Measurements from ENCODE around the gene CBLN1. TPM values are rescaled to one million over a fixed set of nuclear protein-coding genes. Genes with fewer than 3 reads are reported as not detected.

The CBLN1 gene
- total and polyA plus RNA-seq, 2 of the 4 experiments (the other 2 are of a cell fraction) = not detected

GRCh38 chr16:49280841-49281371 lies 732 bp downstream of the CBLN1 start:
- DNase-seq (no peak), ATAC-seq (ENCODE audit: low read depth) (no peak)
- Histone ChIP-seq H3K4ac (ENCODE audit: low read depth, low read length) (no peak overlapping the region), H3K27me3 (ENCODE audit: control insufficient read depth, insufficient read depth, low read length) (peaks cover 66% of the 10 kb centered on the region), H3K56ac (ENCODE audit: extremely low read depth, insufficient read depth, low read length) (no peak overlapping the region), H4K20me1 (ENCODE audit: insufficient read depth, low read length) (no peaks in the 10 kb centered on the region), H3K23ac (ENCODE audit: low read depth, low read length) (no peak overlapping the region), H3K4me2 (ENCODE audit: low read depth, low read length) (no peak overlapping the region), H4K91ac (ENCODE audit: insufficient read depth, low read depth, low read length) (no peak overlapping the region), H3K9ac (ENCODE audit: low read depth, low read length) (no peak overlapping the region), H2AK5ac (ENCODE audit: low read depth, low read length) (no peak overlapping the region), H3K9me3 (ENCODE audit: control insufficient read depth, insufficient read depth, low read length) (no peaks in the 10 kb centered on the region), H2BK20ac (ENCODE audit: low read depth, low read length) (no peak overlapping the region), H4K5ac (ENCODE audit: low read depth, low read length) (no peak overlapping the region), H3K79me1 (ENCODE audit: low read depth in 1 of 2, low read length in 2 of 2) (no peaks in the 10 kb centered on the region), H2AK9ac (replicated peaks; ENCODE audit: low read depth, low read length, poor library complexity) (no peak overlapping the region), H3K27ac (ENCODE audit: insufficient read depth, low read length) (no peak overlapping the region), H3K36me3 (ENCODE audit: control insufficient read depth, insufficient read depth, low read length) (no peaks in the 10 kb centered on the region), H4K8ac (ENCODE audit: low read depth in 2 of 2, low read length in 2 of 2) (no peak overlapping the region), H2BK5ac (ENCODE audit: low read depth, low read length, poor library complexity, severe bottlenecking) (no peak overlapping the region), H3K4me3 (ENCODE audit: insufficient read depth, low read depth, low read length) (no peak overlapping the region), H3K4me1 (ENCODE audit: control insufficient read depth, insufficient read depth, low read length) (no peaks in the 10 kb centered on the region), H3K18ac (ENCODE audit: low read depth, low read length) (no peak overlapping the region), H2AFZ (replicated peaks; ENCODE audit: low read length, poor library complexity) (no peak overlapping the region), H2BK15ac (ENCODE audit: low read depth, low read length) (no peak overlapping the region), H3K9me1 (ENCODE audit: insufficient read depth, low read length) (no peaks in the 10 kb centered on the region), H3K14ac (replicated peaks; ENCODE audit: low read depth, low read length) (no peak overlapping the region), H2BK120ac (ENCODE audit: low read depth, low read length) (no peak overlapping the region)
- BruUV-seq (replicated peaks) = no TSS peak
- 5% methylated on average over 16 of the region's 37 CpGs; no CpG with 5 or more reads in 1 of the 2 experiments for WGBS, 2 experiments (ENCODE audit: extremely low coverage in 2 of 2, insufficient read length in 1 of 2)
- dilution Hi-C loops (cut with HindIII; ENCODE audit: low sequenced_read_pairs, unreplicated experiment) (no loop called here), intact Hi-C loops (cut with micrococcal nuclease) (no loop called here), in situ Hi-C loops (cut with MboI; ENCODE audit: low sequenced_read_pairs) (no loop called here)
- CTCF ChIA-PET = no interaction called here
- no peak for TF ChIP-seq MAFK (IDR thresholded peaks at IDR 0.05; ENCODE audit: low read depth, low read length)
- no peak for TF ChIP-seq MXI1 (IDR thresholded peaks at IDR 0.05; ENCODE audit: borderline replicate concordance, low read depth, low read length)
- no peak for TF ChIP-seq CTCF (conservative IDR thresholded peaks at IDR 0.05; ENCODE audit: low read depth, low read length)
- TF ChIP-seq ELK1 (IDR thresholded peaks at IDR 0.05; ENCODE audit: borderline replicate concordance, low read depth, low read length) = no peak
- TF ChIP-seq USF2 (IDR thresholded peaks at IDR 0.05; ENCODE audit: low read depth, low read length) = no peak
- TF ChIP-seq RAD21 (IDR thresholded peaks at IDR 0.05; ENCODE audit: low read length) = no peak
- no peak for TF ChIP-seq MAZ (IDR thresholded peaks at IDR 0.05; ENCODE audit: borderline replicate concordance, low read depth, low read length)
- no peak for TF ChIP-seq NFE2L2 (IDR thresholded peaks at IDR 0.05; ENCODE audit: low read depth, low read length)
- no peak for TF ChIP-seq BHLHE40 (IDR thresholded peaks at IDR 0.05; ENCODE audit: low read depth, low read length)
- TF ChIP-seq CEBPB (IDR thresholded peaks at IDR 0.05; ENCODE audit: low read depth, low read length) = no peak
- POLR2A ChIA-PET (ENCODE audit: unreplicated experiment) = no interaction called here
